ENCODE results near the gene MICAL3.

- TF ChIP-seq CTCF (IDR thresholded peaks at IDR 0.05; ENCODE audit: poor library complexity, severe bottlenecking): no peak
- TF ChIP-seq EZH2 (IDR thresholded peaks at IDR 0.05; ENCODE audit: borderline replicate concordance, insufficient read depth, low read length, poor library complexity, severe bottlenecking): no peak
- no peak for TF ChIP-seq POLR2AphosphoS5 (IDR thresholded peaks at IDR 0.05)
Observed at GRCh38 chr22:17858033-17858432, 166.3 kb downstream of the MICAL3 start.

Data from neural cell (in vitro differentiated cells).